GM23248 (cell line): ENCODE data around the gene GSG1L.

ENCODE experiments used
- EZH2 ChIP-seq: fragments of 200-600 bp; sonication (generic); IDR thresholded peaks from 2 replicates; pipeline ENCODE4 v1.6.1; 2018; ENCODE audit warnings: antibody characterized with exemption, mild to moderate bottlenecking; ENCODE audit not compliant: insufficient read depth, poor library complexity, severe bottlenecking
- EZH2phosphoT487 ChIP-seq: fragments of 200-600 bp; sonication (generic); IDR thresholded peaks from 2 replicates; pipeline ENCODE4 v1.6.1; 2018; ENCODE audit warnings: antibody characterized with exemption, moderate library complexity, mild to moderate bottlenecking, low read depth; ENCODE audit not compliant: insufficient read depth

GRCh38 chr16:28039493-28039892 lies 24.0 kb downstream of the GSG1L start:
- no peak for TF ChIP-seq EZH2phosphoT487
- no peak for TF ChIP-seq EZH2
